ENCODE data around the gene PTCD2. TPM values are rescaled to one million over a fixed set of nuclear protein-coding genes. Genes with fewer than 3 reads are reported as not detected.

The PTCD2 gene
- total RNA-seq, 2 donors from 2014 or later = 4.4 to 7.8 TPM

DNA sequence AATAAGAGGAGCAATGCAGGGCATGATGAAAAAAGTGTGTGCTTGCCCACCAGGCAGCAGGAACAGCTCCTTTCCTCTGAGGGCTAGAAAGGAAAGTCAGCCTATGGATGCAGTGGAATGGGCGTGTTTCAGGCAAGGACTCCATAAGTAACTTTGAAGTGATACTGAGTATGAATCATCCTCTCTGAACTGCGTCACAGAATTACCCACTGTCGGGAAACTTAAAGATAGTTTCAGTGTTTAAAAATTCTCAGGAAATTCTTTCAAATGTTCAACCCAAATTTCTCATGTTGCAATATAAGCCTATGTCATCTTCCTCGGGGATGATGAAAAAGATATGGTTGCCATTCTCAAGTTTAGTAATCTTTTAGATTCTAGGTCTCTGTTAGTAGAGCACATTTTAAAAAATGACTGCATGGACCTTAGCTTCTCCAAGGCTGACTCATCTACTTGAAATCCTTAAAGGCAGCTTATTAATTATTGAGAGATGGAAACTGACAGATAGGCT lies 27.7 kb downstream of the PTCD2 start:
- H3K27ac ChIP-seq = no peak overlapping the region
- H3K36me3 ChIP-seq = no peaks in the 10 kb centered on the region
- H3K9ac ChIP-seq (ENCODE audit: low read depth in 2 of 2, low read length in 2 of 2) = no peak overlapping the region

DNA sequence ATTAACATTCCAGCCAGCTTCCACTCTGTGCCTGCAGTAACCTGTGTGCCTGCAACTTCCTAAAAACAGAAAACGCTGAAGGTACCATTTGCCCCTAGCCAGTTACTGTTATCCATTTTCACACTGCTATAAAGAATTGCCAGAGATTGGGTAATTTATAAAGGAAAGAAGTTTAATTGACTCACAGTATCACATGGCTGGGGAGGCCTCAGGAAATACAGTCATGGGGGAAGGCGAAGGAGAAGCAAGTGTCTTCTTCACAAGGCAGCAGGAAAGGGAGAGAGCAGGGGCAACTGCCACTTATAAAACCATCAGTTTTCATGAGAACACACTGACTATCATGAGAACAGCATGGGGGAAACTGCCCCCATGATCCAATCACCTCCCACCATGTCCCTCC lies 31.2 kb downstream of the PTCD2 start:
- H3K27ac ChIP-seq = no peak overlapping the region
- H3K27me3 ChIP-seq = no peaks in the 10 kb centered on the region
- H3K36me3 ChIP-seq = no peaks in the 10 kb centered on the region
- no peak for DNase-seq
- TF ChIP-seq, protein P1, sequence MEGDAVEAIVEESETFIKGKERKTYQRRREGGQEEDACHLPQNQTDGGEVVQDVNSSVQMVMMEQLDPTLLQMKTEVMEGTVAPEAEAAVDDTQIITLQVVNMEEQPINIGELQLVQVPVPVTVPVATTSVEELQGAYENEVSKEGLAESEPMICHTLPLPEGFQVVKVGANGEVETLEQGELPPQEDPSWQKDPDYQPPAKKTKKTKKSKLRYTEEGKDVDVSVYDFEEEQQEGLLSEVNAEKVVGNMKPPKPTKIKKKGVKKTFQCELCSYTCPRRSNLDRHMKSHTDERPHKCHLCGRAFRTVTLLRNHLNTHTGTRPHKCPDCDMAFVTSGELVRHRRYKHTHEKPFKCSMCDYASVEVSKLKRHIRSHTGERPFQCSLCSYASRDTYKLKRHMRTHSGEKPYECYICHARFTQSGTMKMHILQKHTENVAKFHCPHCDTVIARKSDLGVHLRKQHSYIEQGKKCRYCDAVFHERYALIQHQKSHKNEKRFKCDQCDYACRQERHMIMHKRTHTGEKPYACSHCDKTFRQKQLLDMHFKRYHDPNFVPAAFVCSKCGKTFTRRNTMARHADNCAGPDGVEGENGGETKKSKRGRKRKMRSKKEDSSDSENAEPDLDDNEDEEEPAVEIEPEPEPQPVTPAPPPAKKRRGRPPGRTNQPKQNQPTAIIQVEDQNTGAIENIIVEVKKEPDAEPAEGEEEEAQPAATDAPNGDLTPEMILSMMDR (IDR thresholded peaks at IDR 0.05) = no peak
- no peak overlapping the region for H3K4me3 ChIP-seq
- intact Hi-C loops (cut with DNase I) = no loop called here
- H3K4me1 ChIP-seq = no peaks in the 10 kb centered on the region
- no peaks in the 10 kb centered on the region for H3K9me3 ChIP-seq
- H3K9ac ChIP-seq (ENCODE audit: low read depth in 2 of 2, low read length in 2 of 2) = no peak overlapping the region

More for the DNA sequence above, 27.7 kb downstream of the PTCD2 start:
- DNase-seq = no peak
- TF ChIP-seq, protein P1 (IDR thresholded peaks at IDR 0.05) = no peak
- intact Hi-C loops (cut with DNase I) = no loop called here
- H3K4me3 ChIP-seq = no peak overlapping the region
- H3K4me1 ChIP-seq = no peaks in the 10 kb centered on the region
- no peaks in the 10 kb centered on the region for H3K27me3 ChIP-seq
- H3K9me3 ChIP-seq = no peaks in the 10 kb centered on the region

DNA sequence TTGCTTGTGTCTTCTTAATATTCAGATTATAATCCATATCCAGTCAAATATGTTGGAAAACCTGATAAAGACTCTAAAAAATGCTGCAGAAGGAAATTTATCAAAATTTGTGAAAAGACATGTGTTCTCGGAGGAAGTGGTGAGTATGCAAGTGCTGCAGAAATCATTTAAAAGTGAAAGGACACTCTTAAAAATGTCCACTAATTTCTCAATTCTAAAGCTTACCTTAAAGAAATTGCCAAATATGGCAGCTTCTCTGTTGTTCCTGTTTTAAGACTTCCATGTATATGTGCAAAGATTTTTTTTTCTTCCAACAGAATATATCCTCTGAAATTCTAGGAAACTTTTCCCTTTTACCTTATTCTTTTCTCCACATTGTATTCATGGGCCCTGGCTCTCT lies 32.4 kb downstream of the PTCD2 start:
- TF ChIP-seq, protein P1 (IDR thresholded peaks at IDR 0.05) = no peak
- H3K4me1 ChIP-seq = no peaks in the 10 kb centered on the region
- no peak overlapping the region for H3K9ac ChIP-seq (ENCODE audit: low read depth in 2 of 2, low read length in 2 of 2)
- DNase-seq = no peak
- no peak overlapping the region for H3K27ac ChIP-seq
- H3K4me3 ChIP-seq = no peak overlapping the region
- intact Hi-C loops (cut with DNase I) = no loop called here
- H3K9me3 ChIP-seq = no peaks in the 10 kb centered on the region
- H3K27me3 ChIP-seq = no peaks in the 10 kb centered on the region
- no peaks in the 10 kb centered on the region for H3K36me3 ChIP-seq

DNA sequence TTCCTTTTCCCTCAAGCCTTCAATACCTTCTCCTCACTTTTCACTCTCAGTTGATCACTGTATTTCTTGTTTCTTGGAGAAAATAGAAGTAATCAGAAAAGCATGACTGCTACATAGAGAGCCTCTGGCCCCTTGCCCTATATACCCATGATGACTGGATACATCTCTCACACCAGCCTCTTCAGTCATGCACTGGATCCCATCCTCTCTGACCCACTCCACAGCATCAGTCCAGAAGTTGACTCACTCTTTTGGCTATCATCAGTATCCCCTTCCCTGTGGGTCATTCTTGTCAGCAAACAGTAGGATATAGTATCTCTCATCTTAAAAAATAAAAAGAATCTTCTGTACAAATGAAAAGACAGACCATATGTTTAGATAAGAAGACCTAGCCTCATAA lies 32.9 kb downstream of the PTCD2 start:
- intact Hi-C loops (cut with DNase I) = no loop called here
- Histone ChIP-seq H3K4me1 (no peaks in the 10 kb centered on the region), H3K36me3 (no peaks in the 10 kb centered on the region), H3K9me3 (no peaks in the 10 kb centered on the region), H3K27me3 (no peaks in the 10 kb centered on the region), H3K27ac (no peak overlapping the region), H3K4me3 (no peak overlapping the region), H3K9ac (ENCODE audit: low read depth in 2 of 2, low read length in 2 of 2) (no peak overlapping the region)
- TF ChIP-seq, protein P1 (IDR thresholded peaks at IDR 0.05) = no peak
- no peak for DNase-seq

DNA sequence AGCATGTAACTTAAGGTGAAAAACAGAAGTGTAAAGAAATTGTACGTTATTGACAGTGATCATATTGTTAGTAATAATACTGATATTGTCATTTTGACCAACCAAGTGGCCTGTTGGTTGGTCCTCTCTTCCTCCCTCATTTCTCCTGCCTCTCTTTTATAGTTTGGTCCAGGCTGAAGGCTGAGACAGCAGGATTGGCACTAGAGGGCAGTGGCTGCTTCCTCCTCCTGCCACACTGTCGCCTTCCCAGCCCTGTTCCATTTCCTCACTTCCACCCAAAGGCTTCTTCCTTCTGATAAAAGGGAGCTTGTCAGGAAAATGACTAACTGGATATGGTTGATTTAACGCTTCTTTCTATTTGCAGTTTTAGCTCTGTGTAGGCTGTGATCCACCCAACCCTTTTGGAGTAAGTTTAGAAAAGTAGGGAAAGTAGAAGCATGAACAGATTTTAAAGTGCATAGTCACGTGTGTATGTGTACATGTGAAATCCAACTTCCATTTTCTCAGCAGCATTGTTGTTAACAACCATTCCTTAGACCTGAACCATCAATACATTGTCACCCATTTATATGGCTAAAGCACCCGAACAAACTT lies 35.6 kb downstream of the PTCD2 start:
- Histone ChIP-seq H3K9me3 (no peaks in the 10 kb centered on the region), H3K4me1 (no peaks in the 10 kb centered on the region), H3K9ac (ENCODE audit: low read depth in 2 of 2, low read length in 2 of 2) (no peak overlapping the region), H3K27ac (no peak overlapping the region), H3K27me3 (no peaks in the 10 kb centered on the region), H3K36me3 (no peaks in the 10 kb centered on the region), H3K4me3 (no peak overlapping the region)
- no peak for DNase-seq
- TF ChIP-seq, protein P1 (IDR thresholded peaks at IDR 0.05) = peak; percentile 22
- intact Hi-C loops (cut with DNase I) = no loop called here
